ENCODE results near the gene FSTL4. TPM values are rescaled to one million over a fixed set of nuclear protein-coding genes. Genes with fewer than 3 reads are reported as not detected.

FSTL4 gene
- total and polyA plus RNA-seq, 2 of the 13 experiments (the other 11 are each of a cell fraction or from before 2014, with no cell fraction given): 2.1 to 3.0 TPM

DNA sequence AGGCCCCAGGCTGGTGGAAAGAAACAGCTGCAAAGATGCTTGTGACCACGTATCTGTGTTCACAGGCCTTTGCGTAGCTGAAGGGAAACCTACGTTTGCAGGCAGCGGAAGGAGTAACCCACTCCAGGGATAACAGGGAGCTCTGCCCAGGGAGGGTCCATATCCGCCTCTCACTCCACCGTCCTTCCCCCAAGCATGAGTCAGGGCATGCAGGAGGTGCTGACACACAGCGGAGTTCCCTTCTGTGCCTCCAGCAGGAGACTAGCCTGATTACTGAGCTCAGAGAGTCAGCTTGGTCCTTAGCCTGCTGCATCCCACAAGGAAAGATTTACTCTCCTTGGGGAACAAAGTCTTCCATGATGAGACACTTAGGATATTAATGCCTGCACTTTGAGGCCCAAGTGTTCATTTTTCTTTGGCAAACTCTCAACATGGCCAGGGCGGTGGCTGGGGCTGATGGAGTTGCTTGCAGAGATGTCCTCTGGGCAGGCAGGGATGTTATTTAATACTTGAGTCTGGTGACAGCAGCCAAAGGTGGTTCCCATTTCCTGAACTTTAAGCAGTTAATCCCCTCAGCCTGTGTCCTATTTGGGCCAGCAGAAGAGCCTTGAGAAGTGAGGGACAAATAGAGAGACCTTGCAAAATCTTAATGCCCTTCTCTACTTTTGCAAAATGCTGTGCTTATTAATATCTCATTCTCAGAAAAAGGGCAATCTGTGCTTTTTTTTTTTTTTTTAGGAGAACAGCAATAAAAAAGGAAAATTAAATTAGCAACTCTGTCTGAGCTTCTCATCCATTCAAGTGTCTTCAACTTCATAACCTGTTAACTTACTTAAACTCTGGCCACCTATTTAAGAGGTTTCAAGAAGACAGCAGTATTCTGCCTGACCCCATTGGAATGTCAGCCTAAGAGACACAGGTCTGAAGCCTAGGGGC lies 338.4 kb downstream of the FSTL4 start:
- H2AFZ ChIP-seq (ENCODE audit: low read length): no peak overlapping the region
- WGBS (ENCODE audit: low lambda C conversion rate): 65% methylated on average over 6 of the region's 8 CpGs
- no peak overlapping the region for H3K27ac ChIP-seq (ENCODE audit: extremely low read length, insufficient read depth, low read length)
- H3K9ac ChIP-seq (ENCODE audit: insufficient read depth, low read depth, low read length): no peak overlapping the region
- ATAC-seq (0 out of 3 replicates have a peak, but pooled peaks have one; percentile 20), DNase-seq (ENCODE audit: low spot score) (no peak), FAIRE-seq (no peak)
- TF ChIP-seq BCLAF1 (IDR thresholded peaks at IDR 0.05) (no peak), XBP1 (CRISPR knock-in tag; IDR thresholded peaks at IDR 0.05) (no peak), ZNF589 (CRISPR knock-in tag; conservative IDR thresholded peaks at IDR 0.05) (no peak), NPAS2 (CRISPR knock-in tag; IDR thresholded peaks at IDR 0.05; ENCODE audit: borderline replicate concordance) (no peak), ZC3H4 (CRISPR knock-in tag; IDR thresholded peaks at IDR 0.05; ENCODE audit: borderline replicate concordance) (no peak), TBX3 (IDR thresholded peaks at IDR 0.05; ENCODE audit: borderline replicate concordance) (no peak), TAF1 (CRISPR knock-in tag; IDR thresholded peaks at IDR 0.05) (no peak), ZNF891 (CRISPR knock-in tag; IDR thresholded peaks at IDR 0.05) (no peak), TAF15 (IDR thresholded peaks at IDR 0.05; ENCODE audit: low read depth, low read length, poor library complexity, severe bottlenecking) (no peak), KDM5A (IDR thresholded peaks at IDR 0.05; ENCODE audit: borderline replicate concordance, low read length) (no peak), ZSCAN30 (CRISPR knock-in tag; IDR thresholded peaks at IDR 0.05) (no peak)
- TF ChIP-seq, protein P1, sequence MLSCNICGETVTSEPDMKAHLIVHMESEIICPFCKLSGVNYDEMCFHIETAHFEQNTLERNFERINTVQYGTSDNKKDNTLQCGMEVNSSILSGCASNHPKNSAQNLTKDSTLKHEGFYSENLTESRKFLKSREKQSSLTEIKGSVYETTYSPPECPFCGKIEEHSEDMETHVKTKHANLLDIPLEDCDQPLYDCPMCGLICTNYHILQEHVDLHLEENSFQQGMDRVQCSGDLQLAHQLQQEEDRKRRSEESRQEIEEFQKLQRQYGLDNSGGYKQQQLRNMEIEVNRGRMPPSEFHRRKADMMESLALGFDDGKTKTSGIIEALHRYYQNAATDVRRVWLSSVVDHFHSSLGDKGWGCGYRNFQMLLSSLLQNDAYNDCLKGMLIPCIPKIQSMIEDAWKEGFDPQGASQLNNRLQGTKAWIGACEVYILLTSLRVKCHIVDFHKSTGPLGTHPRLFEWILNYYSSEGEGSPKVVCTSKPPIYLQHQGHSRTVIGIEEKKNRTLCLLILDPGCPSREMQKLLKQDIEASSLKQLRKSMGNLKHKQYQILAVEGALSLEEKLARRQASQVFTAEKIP (CRISPR knock-in tag; IDR thresholded peaks at IDR 0.05; ENCODE audit: borderline replicate concordance): no peak
- TF ChIP-seq, protein P2, sequence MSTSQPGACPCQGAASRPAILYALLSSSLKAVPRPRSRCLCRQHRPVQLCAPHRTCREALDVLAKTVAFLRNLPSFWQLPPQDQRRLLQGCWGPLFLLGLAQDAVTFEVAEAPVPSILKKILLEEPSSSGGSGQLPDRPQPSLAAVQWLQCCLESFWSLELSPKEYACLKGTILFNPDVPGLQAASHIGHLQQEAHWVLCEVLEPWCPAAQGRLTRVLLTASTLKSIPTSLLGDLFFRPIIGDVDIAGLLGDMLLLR (CRISPR knock-in tag; IDR thresholded peaks at IDR 0.05): no peak
- intact Hi-C loops (cut with micrococcal nuclease; ENCODE audit: unreplicated experiment): no loop called here
- H3K9me3 ChIP-seq (ENCODE audit: low read length): no peaks in the 10 kb centered on the region
- H3K79me2 ChIP-seq (ENCODE audit: insufficient read depth, low read length): no peaks in the 10 kb centered on the region
- in situ Hi-C loops (cut with HindIII; ENCODE audit: extremely low pct_ligation_motif_present, low pct_unique_long_range_greater_than_20kb): no loop called here
- POLR2A ChIA-PET: no interaction called here
- H3K4me3 ChIP-seq (replicated peaks in 1 of 3; ENCODE audit: insufficient read depth in 1 of 3, low read depth in 2 of 3, low read length in 3 of 3): no peak overlapping the region
- CTCF ChIA-PET (ENCODE audit: low intra/inter-chr PET ratio, low total read pairs): no interaction called here
- H3K27me3 ChIP-seq (ENCODE audit: control insufficient read depth in 1 of 2, insufficient read depth in 2 of 2, low read length in 2 of 2): peaks cover 0 to 30% of the 10 kb centered on the region in 2 experiments; a peak in 3 of 5 replicates
- peaks cover 17% of the 10 kb centered on the region for H3K4me1 ChIP-seq (ENCODE audit: insufficient read depth, low read length)
- no peaks in the 10 kb centered on the region for H3K36me3 ChIP-seq (replicated peaks in 1 of 2; ENCODE audit: control insufficient read depth in 1 of 2, insufficient read depth in 2 of 2, low read length in 2 of 2)
- no peaks in the 10 kb centered on the region for H4K20me1 ChIP-seq (ENCODE audit: insufficient read depth, low read length)
- no TSS peak for BruUV-seq (replicated peaks)
- H3K4me2 ChIP-seq (ENCODE audit: low read depth, low read length): no peak overlapping the region

Data from HepG2 (cell line).